T-helper 2 cell (primary cell): ENCODE measurements around the gene TYK2.
"Not testable (repeated sequence)": the region's sequence is repeated elsewhere in the genome, so short reads cannot be mapped to it uniquely, and the experiment has no call there.

ENCODE experiments used
- DNase-seq, 5 experiments: peaks; one replicate each; pipeline versions ENCODE4 v3.0.0 to v3.0.0-alpha.2; 2012 to 2022

TYK2 gene

GRCh38 chr19:10372690-10373089, 7.7 kb downstream of the TYK2 start:
- DNase-seq: no peak

GRCh38 chr19:10368101-10368803, 12.1 kb downstream of the TYK2 start:
- no peak for DNase-seq

GRCh38 chr19:10366950-10367512, 13.3 kb downstream of the TYK2 start:
- DNase-seq: not testable (repeated sequence)

- no peak for DNase-seq
Measured at GRCh38 chr19:10365518-10365917, 14.9 kb downstream of the TYK2 start.

- no peak for DNase-seq
Measured at GRCh38 chr19:10364644-10365043, 15.7 kb downstream of the TYK2 start.

- DNase-seq: no peak
Measured at GRCh38 chr19:10363789-10364281, 16.5 kb downstream of the TYK2 start.

- no peak for DNase-seq
Measured at GRCh38 chr19:10362259-10362658, 18.1 kb downstream of the TYK2 start.

GRCh38 chr19:10361569-10362011, 18.8 kb downstream of the TYK2 start:
- no peak for DNase-seq

GRCh38 chr19:10356431-10356830, 23.9 kb downstream of the TYK2 start:
- no peak for DNase-seq

GRCh38 chr19:10353793-10354391, 26.5 kb downstream of the TYK2 start:
- DNase-seq: peak in 2 of 5 experiments; percentile 37 to 55

GRCh38 chr19:10352764-10353671, 27.4 kb downstream of the TYK2 start:
- DNase-seq: no peak

- DNase-seq: no peak
Measured at GRCh38 chr19:10346509-10346908, 33.9 kb downstream of the TYK2 start.

- no peak for DNase-seq
Measured at GRCh38 chr19:10344780-10345179, 35.6 kb downstream of the TYK2 start.

GRCh38 chr19:10343495-10343894, 36.9 kb downstream of the TYK2 start:
- no peak for DNase-seq

- no peak for DNase-seq
Measured at GRCh38 chr19:10339977-10340376, 40.4 kb downstream of the TYK2 start.

- DNase-seq: peak; percentile 35 to 82 (median 39)
Measured at GRCh38 chr19:10339380-10339960, 40.9 kb downstream of the TYK2 start, which contains the start of gene ICAM3. TSS of gene ICAM3 (minus strand) at chr19:10339624. CDS start at chr19:10339614, 10 bp downstream.

- no peak for DNase-seq
Measured at GRCh38 chr19:10338940-10339339, 41.4 kb downstream of the TYK2 start.

- DNase-seq: not testable (repeated sequence)
Measured at GRCh38 chr19:10336725-10337124, 43.6 kb downstream of the TYK2 start.

GRCh38 chr19:10335352-10335985, 44.9 kb downstream of the TYK2 start:
- DNase-seq: no peak

- DNase-seq: peak in 1 of 5 experiments; percentile 35
Measured at GRCh38 chr19:10334588-10335351, 45.6 kb downstream of the TYK2 start.
